ENCODE results near the gene CREG1. TPM values are rescaled to one million over a fixed set of nuclear protein-coding genes. Genes with fewer than 3 reads are reported as not detected.
"Not testable (repeated sequence)": the region's sequence is repeated elsewhere in the genome, so short reads cannot be mapped to it uniquely, and the experiment has no call there.

CREG1 gene
- total and polyA plus RNA-seq, 2 donors = 61.3 to 179 TPM

DNA sequence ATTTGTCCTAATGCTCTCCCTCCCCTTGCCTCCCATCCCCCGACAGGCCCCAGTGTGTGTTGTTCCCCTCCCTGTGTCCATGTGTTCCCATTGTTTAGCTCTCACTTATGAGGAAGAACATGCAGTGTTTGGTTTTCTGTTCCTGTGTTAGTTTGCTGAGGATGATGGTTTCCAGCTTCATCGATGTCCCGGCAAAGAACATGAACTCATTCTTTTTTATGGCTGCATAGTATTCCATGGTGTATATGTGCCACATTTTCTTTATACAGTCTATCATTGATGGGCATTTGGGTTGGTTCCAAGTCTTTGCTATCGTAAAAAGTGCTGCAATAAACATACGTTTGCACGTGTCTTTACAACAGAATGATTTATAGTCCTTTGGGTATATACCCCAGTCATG is 17.1 kb upstream of the CREG1 start:
- not testable (repeated sequence) for H3K4me3 ChIP-seq (ENCODE audit: low read length in 2 of 2); H3K4me1 ChIP-seq (ENCODE audit: control insufficient read depth in 2 of 2, insufficient read depth in 2 of 2, low read length in 2 of 2); H3K27ac ChIP-seq (ENCODE audit: low read depth in 1 of 2, low read length in 1 of 2); H3K36me3 ChIP-seq (ENCODE audit: control insufficient read depth in 2 of 2, insufficient read depth in 2 of 2, low read length in 1 of 2); DNase-seq (ENCODE audit: low read depth in 6 of 9, low spot score in 9 of 9); H3K27me3 ChIP-seq (ENCODE audit: control insufficient read depth in 2 of 2, insufficient read depth in 1 of 2, low read length in 1 of 2); H3K9me3 ChIP-seq (ENCODE audit: control insufficient read depth in 2 of 2, insufficient read depth in 1 of 2, low read length in 1 of 2)
- WGBS = 97% methylated on average over 6 of the region's 6 CpGs

- Histone ChIP-seq H3K27ac (ENCODE audit: low read depth in 1 of 2, low read length in 1 of 2) (no peak overlapping the region), H3K4me3 (ENCODE audit: low read length in 2 of 2) (no peak overlapping the region), H3K27me3 (ENCODE audit: control insufficient read depth in 2 of 2, insufficient read depth in 1 of 2, low read length in 1 of 2) (no peaks in the 10 kb centered on the region), H3K36me3 (ENCODE audit: control insufficient read depth in 2 of 2, insufficient read depth in 2 of 2, low read length in 1 of 2) (no peaks in the 10 kb centered on the region), H3K9me3 (ENCODE audit: control insufficient read depth in 2 of 2, insufficient read depth in 1 of 2, low read length in 1 of 2) (no peaks in the 10 kb centered on the region), H3K4me1 (ENCODE audit: control insufficient read depth in 2 of 2, insufficient read depth in 2 of 2, low read length in 2 of 2) (no peaks in the 10 kb centered on the region)
- no peak for DNase-seq (ENCODE audit: low read depth in 6 of 9, low spot score in 9 of 9)
- WGBS = 93% methylated on average over 5 of the region's 5 CpGs
Observed at GRCh38 chr1:167567663-167568062, 14.1 kb upstream of the CREG1 start.

DNA sequence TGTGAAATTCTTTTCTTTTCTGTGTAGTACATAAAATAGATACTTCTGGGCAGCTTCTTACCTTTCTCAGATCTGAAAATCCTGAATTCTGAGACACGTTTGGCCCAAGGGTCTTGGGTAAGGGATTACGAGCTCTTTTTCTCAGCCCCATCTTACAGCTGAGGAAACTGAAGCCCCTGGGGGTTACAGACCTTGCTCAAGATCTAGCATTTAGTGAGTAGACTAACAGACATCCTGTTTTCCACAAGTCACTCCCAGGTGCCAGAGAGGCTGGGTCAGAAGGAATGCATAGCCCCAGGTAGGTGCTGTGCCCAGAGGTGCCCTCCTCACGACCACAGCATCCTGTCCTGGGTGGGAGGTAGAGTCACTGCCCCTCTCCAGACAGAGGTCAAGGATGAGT is 13.2 kb upstream of the CREG1 start:
- no peaks in the 10 kb centered on the region for H3K9me3 ChIP-seq (ENCODE audit: control insufficient read depth in 2 of 2, insufficient read depth in 1 of 2, low read length in 1 of 2)
- no peaks in the 10 kb centered on the region for H3K4me1 ChIP-seq (ENCODE audit: control insufficient read depth in 2 of 2, insufficient read depth in 2 of 2, low read length in 2 of 2)
- no peak overlapping the region for H3K4me3 ChIP-seq (ENCODE audit: low read length in 2 of 2)
- no peak for DNase-seq (ENCODE audit: low read depth in 6 of 9, low spot score in 9 of 9)
- H3K27ac ChIP-seq (ENCODE audit: low read depth in 1 of 2, low read length in 1 of 2) = no peak overlapping the region
- H3K27me3 ChIP-seq (ENCODE audit: control insufficient read depth in 2 of 2, insufficient read depth in 1 of 2, low read length in 1 of 2) = no peaks in the 10 kb centered on the region
- 89% methylated on average over 3 of the region's 3 CpGs for WGBS
- H3K36me3 ChIP-seq (ENCODE audit: control insufficient read depth in 2 of 2, insufficient read depth in 2 of 2, low read length in 1 of 2) = no peaks in the 10 kb centered on the region

GRCh38 chr1:167565922-167566321 is 12.4 kb upstream of the CREG1 start:
- Histone ChIP-seq H3K9me3 (ENCODE audit: control insufficient read depth in 2 of 2, insufficient read depth in 1 of 2, low read length in 1 of 2) (no peaks in the 10 kb centered on the region), H3K36me3 (ENCODE audit: control insufficient read depth in 2 of 2, insufficient read depth in 2 of 2, low read length in 1 of 2) (no peaks in the 10 kb centered on the region), H3K27ac (ENCODE audit: low read depth in 1 of 2, low read length in 1 of 2) (no peak overlapping the region), H3K4me3 (ENCODE audit: low read length in 2 of 2) (no peak overlapping the region), H3K27me3 (ENCODE audit: control insufficient read depth in 2 of 2, insufficient read depth in 1 of 2, low read length in 1 of 2) (no peaks in the 10 kb centered on the region), H3K4me1 (ENCODE audit: control insufficient read depth in 2 of 2, insufficient read depth in 2 of 2, low read length in 2 of 2) (no peaks in the 10 kb centered on the region)
- WGBS = 96% methylated on average over 5 of the region's 5 CpGs
- no peak for DNase-seq (ENCODE audit: low read depth in 6 of 9, low spot score in 9 of 9)

- H3K4me1 ChIP-seq (ENCODE audit: control insufficient read depth in 2 of 2, insufficient read depth in 2 of 2, low read length in 2 of 2) = no peaks in the 10 kb centered on the region
- 94% methylated on average over 5 of the region's 5 CpGs for WGBS
- DNase-seq (ENCODE audit: low read depth in 6 of 9, low spot score in 9 of 9) = no peak
- no peaks in the 10 kb centered on the region for H3K27me3 ChIP-seq (ENCODE audit: control insufficient read depth in 2 of 2, insufficient read depth in 1 of 2, low read length in 1 of 2)
- no peaks in the 10 kb centered on the region for H3K36me3 ChIP-seq (ENCODE audit: control insufficient read depth in 2 of 2, insufficient read depth in 2 of 2, low read length in 1 of 2)
- no peaks in the 10 kb centered on the region for H3K9me3 ChIP-seq (ENCODE audit: control insufficient read depth in 2 of 2, insufficient read depth in 1 of 2, low read length in 1 of 2)
- no peak overlapping the region for H3K27ac ChIP-seq (ENCODE audit: low read depth in 1 of 2, low read length in 1 of 2)
- no peak overlapping the region for H3K4me3 ChIP-seq (ENCODE audit: low read length in 2 of 2)
Observed at GRCh38 chr1:167564612-167565270, 11.2 kb upstream of the CREG1 start.

DNA sequence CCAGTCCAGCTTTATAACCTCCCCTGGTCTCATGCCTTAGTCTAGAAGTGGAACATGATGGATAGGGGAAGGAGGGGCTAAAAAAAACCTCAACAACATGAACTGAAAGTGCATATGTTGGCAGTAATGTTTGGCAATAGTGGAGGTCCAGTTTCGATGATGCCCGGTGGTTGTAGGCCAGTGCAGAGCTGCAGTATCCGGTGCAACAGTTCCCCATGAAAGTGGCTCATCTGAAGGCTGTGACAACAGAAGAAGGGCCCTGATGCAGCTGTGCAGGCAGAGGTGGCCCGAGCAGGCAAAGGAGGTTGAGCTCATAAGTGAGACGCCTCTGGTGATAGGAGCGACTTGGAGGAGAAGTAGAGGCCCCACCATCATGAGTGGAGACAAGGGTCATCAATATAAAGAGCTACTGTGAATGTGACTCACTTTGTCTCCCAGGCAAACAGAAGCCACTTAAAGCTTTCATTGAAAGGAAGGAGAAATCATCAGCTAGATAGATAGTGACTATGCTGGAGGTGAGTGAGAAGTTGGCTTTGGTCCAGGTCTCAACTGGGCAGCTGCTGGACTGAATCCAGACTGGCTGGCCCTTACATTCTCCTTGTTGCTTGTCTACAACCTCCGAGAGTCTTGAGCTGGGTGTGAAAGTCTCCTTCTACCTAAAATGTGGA is 10.2 kb upstream of the CREG1 start:
- Histone ChIP-seq H3K4me3 (ENCODE audit: low read length in 2 of 2) (no peak overlapping the region), H3K27ac (ENCODE audit: low read depth in 1 of 2, low read length in 1 of 2) (no peak overlapping the region), H3K27me3 (ENCODE audit: control insufficient read depth in 2 of 2, insufficient read depth in 1 of 2, low read length in 1 of 2) (no peaks in the 10 kb centered on the region), H3K36me3 (ENCODE audit: control insufficient read depth in 2 of 2, insufficient read depth in 2 of 2, low read length in 1 of 2) (no peaks in the 10 kb centered on the region), H3K4me1 (ENCODE audit: control insufficient read depth in 2 of 2, insufficient read depth in 2 of 2, low read length in 2 of 2) (no peaks in the 10 kb centered on the region), H3K9me3 (ENCODE audit: control insufficient read depth in 2 of 2, insufficient read depth in 1 of 2, low read length in 1 of 2) (no peaks in the 10 kb centered on the region)
- no peak for DNase-seq (ENCODE audit: low read depth in 6 of 9, low spot score in 9 of 9)
- WGBS = 90% methylated on average over 7 of the region's 7 CpGs

DNA sequence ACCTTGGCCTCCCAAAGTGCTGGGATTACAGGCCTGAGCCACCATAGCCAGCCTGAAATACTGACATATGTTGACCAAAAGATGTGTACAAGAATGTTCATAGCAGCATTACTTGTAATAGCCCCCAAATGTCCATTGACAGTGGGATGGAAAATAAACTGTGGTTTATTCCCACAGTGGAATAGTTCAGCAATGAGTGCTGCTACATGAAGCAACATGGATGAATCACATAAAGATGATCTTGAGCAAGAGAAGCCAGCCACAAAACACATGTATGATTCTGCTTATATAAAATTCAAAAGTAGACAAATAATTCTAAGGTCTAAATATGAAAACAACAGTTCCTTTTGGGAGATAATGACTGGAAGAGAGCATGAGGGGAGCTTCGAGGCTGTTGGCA is 9.1 kb upstream of the CREG1 start:
- no peak for DNase-seq (ENCODE audit: low read depth in 6 of 9, low spot score in 9 of 9)
- no peaks in the 10 kb centered on the region for H3K36me3 ChIP-seq (ENCODE audit: control insufficient read depth in 2 of 2, insufficient read depth in 2 of 2, low read length in 1 of 2)
- H3K27ac ChIP-seq (ENCODE audit: low read depth in 1 of 2, low read length in 1 of 2) = no peak overlapping the region
- H3K4me1 ChIP-seq (ENCODE audit: control insufficient read depth in 2 of 2, insufficient read depth in 2 of 2, low read length in 2 of 2) = no peaks in the 10 kb centered on the region
- H3K9me3 ChIP-seq (ENCODE audit: control insufficient read depth in 2 of 2, insufficient read depth in 1 of 2, low read length in 1 of 2) = no peaks in the 10 kb centered on the region
- no peaks in the 10 kb centered on the region for H3K27me3 ChIP-seq (ENCODE audit: control insufficient read depth in 2 of 2, insufficient read depth in 1 of 2, low read length in 1 of 2)
- H3K4me3 ChIP-seq (ENCODE audit: low read length in 2 of 2) = no peak overlapping the region
- 97% methylated on average over 1 of the region's 1 CpG for WGBS

DNA sequence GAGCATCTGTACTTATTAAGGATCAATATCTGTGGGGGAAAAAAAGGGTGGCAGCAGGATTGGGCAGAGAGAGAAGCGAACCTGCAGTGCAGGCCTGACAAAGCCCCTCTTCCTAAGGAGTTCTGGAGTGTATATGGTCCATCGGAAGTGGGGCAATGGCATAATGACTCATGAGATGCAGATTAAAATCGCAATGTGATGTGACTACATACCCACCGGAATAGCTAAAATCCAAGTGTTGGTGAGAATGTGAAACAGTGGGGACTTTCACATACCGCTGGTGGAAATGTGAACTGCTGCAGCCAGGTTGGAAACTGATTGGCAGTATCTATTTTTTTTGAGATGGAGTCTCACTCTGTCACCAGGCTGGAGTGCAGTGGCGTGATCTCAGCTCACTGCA is 8.2 kb upstream of the CREG1 start:
- DNase-seq (ENCODE audit: low read depth in 6 of 9, low spot score in 9 of 9) = no peak
- Histone ChIP-seq H3K36me3 (ENCODE audit: control insufficient read depth in 2 of 2, insufficient read depth in 2 of 2, low read length in 1 of 2) (no peaks in the 10 kb centered on the region), H3K27me3 (ENCODE audit: control insufficient read depth in 2 of 2, insufficient read depth in 1 of 2, low read length in 1 of 2) (no peaks in the 10 kb centered on the region), H3K4me1 (ENCODE audit: control insufficient read depth in 2 of 2, insufficient read depth in 2 of 2, low read length in 2 of 2) (no peaks in the 10 kb centered on the region), H3K9me3 (ENCODE audit: control insufficient read depth in 2 of 2, insufficient read depth in 1 of 2, low read length in 1 of 2) (no peaks in the 10 kb centered on the region), H3K4me3 (ENCODE audit: low read length in 2 of 2) (no peak overlapping the region), H3K27ac (ENCODE audit: low read depth in 1 of 2, low read length in 1 of 2) (no peak overlapping the region)
- WGBS = 93% methylated on average over 6 of the region's 6 CpGs

- DNase-seq (ENCODE audit: low read depth in 6 of 9, low spot score in 9 of 9) = peak in 8 of 9 donors; percentile 61 to 88 (median 73)
- H3K27me3 ChIP-seq (ENCODE audit: control insufficient read depth in 2 of 2, insufficient read depth in 1 of 2, low read length in 1 of 2) = peaks cover 0 to 3% of the 10 kb centered on the region in 2 donors
- no peak overlapping the region for H3K4me3 ChIP-seq (ENCODE audit: low read length in 2 of 2)
- H3K4me1 ChIP-seq (ENCODE audit: control insufficient read depth in 2 of 2, insufficient read depth in 2 of 2, low read length in 2 of 2) = peaks cover 10 to 15% of the 10 kb centered on the region in 2 donors
- H3K27ac ChIP-seq (ENCODE audit: low read depth in 1 of 2, low read length in 1 of 2) = no peak overlapping the region
- no peaks in the 10 kb centered on the region for H3K36me3 ChIP-seq (ENCODE audit: control insufficient read depth in 2 of 2, insufficient read depth in 2 of 2, low read length in 1 of 2)
- no peaks in the 10 kb centered on the region for H3K9me3 ChIP-seq (ENCODE audit: control insufficient read depth in 2 of 2, insufficient read depth in 1 of 2, low read length in 1 of 2)
- WGBS = 14% methylated on average over 5 of the region's 5 CpGs
Observed at GRCh38 chr1:167555971-167556714, 2.6 kb upstream of the CREG1 start.

Data from thymus (tissue), 11 donors.